K562 (cell line): ENCODE results near the gene LUC7L3. TPM values are rescaled to one million over a fixed set of nuclear protein-coding genes. Genes with fewer than 3 reads are reported as not detected.
A peak's percentile ranks its signal among the peaks of the same experiment; 100 is the strongest.

Source experiments
- ATAC-seq: fragments of 200-7000 bp; cut with Tn5 transposase; 3 replicates; pipeline ENCODE4 v1.9.1; 2020; ENCODE audit warnings: moderate library complexity
- BruUV-seq: library from RNA; stranded (reverse); fragments of 400-500 nt; replicated peaks from 2 replicates; lab custom pipeline; 2021; lab: Mats Ljungman, UMichigan
- CTCF ChIA-PET: fragments of 300-600 bp; formaldehyde crosslinking; extraction: SDS; loops from one replicate; lab custom pipeline; 2021; ENCODE audit warnings: low intra/inter-chr PET ratio; lab: Yijun Ruan, JAX
- POLR2A ChIA-PET: fragments of 300-600, 350-650 bp; sonication (Branson Sonifier 250); formaldehyde crosslinking; extraction: SDS; loops from one replicate; lab custom pipeline; 2021; ENCODE audit warnings: antibody characterized with exemption, inconsistent platforms; lab: Yijun Ruan, JAX
- DNase-seq, 4 experiments: peaks; one replicate each; pipeline versions ENCODE4 v3.0.0 to v3.0.0-alpha.2; 2011 to 2018; ENCODE audit warnings: low spot score in 3 of 4, mixed read lengths in 3 of 4; ENCODE audit errors: extremely low read depth in 1 of 4
- FAIRE-seq: peaks from 2 replicates; lab custom pipeline; 2011; peaks lifted over from hg19 to GRCh38; lab: Jason Lieb, UNC
- H2AFZ ChIP-seq: 2 replicates; pipeline ENCODE4 v1.6.0; 2011; ENCODE audit warnings: low read depth, low read length, control low read depth, inconsistent platforms
- H3K27ac ChIP-seq: fragments of 200-600 bp; 3 replicates; pipeline ENCODE4 v1.8.0; 2011; ENCODE audit warnings: low read depth, mild to moderate bottlenecking, control low read depth, inconsistent platforms, low read length, moderate library complexity, mixed read lengths; ENCODE audit errors: extremely low read depth
- H3K27me3 ChIP-seq, 2 experiments: fragments of 300-600 bp in 1 of 2; 2 replicates in 1 of 2; 3 replicates in 1 of 2; pipeline versions ENCODE4 v1.6.0 to v1.8.0; 2011; ENCODE audit warnings: inconsistent platforms in 2 of 2, low read length in 2 of 2, mild to moderate bottlenecking in 1 of 2, mixed read lengths in 1 of 2, moderate library complexity in 1 of 2; ENCODE audit not compliant: control insufficient read depth in 2 of 2, insufficient read depth in 2 of 2
- H3K36me3 ChIP-seq: fragments of 300-600 bp; 3 replicates; pipeline ENCODE4 v1.8.0; 2011; ENCODE audit warnings: mild to moderate bottlenecking, low read length, inconsistent platforms; ENCODE audit not compliant: control insufficient read depth, insufficient read depth
- H3K4me1 ChIP-seq, 2 experiments: fragments of 200-600 bp in 1 of 2; replicated peaks in 1 of 2; 2 replicates in 1 of 2; 3 replicates in 1 of 2; pipeline versions ENCODE4 v1.5.1 to v1.8.0; 2011; ENCODE audit warnings: inconsistent platforms in 2 of 2, low read length in 2 of 2, mild to moderate bottlenecking in 1 of 2, mixed read lengths in 1 of 2, moderate library complexity in 1 of 2; ENCODE audit not compliant: control insufficient read depth in 2 of 2, insufficient read depth in 2 of 2
- H3K4me2 ChIP-seq: 2 replicates; pipeline ENCODE4 v1.6.1; 2011; ENCODE audit warnings: low read length, control low read depth, inconsistent platforms, mixed read lengths; ENCODE audit not compliant: insufficient read depth
- H3K4me3 ChIP-seq: fragments of 200-600 bp; sonication (generic), shearing (Covaris generic); 2 replicates; pipeline ENCODE4 v1.5.1; 2016; ENCODE audit warnings: control low read depth, inconsistent platforms
- H3K79me2 ChIP-seq: fragments of 200-600 bp; 3 replicates; pipeline ENCODE4 v1.8.0; 2011; ENCODE audit warnings: low read length, inconsistent platforms; ENCODE audit not compliant: control insufficient read depth, insufficient read depth
- H3K9ac ChIP-seq, 2 experiments: 2 replicates each; pipeline versions ENCODE4 v1.6.0 to v1.6.1; 2011; ENCODE audit warnings: low read depth in 2 of 2, low read length in 2 of 2, control low read depth in 1 of 2, inconsistent platforms in 1 of 2, mild to moderate bottlenecking in 1 of 2, mixed read lengths in 1 of 2; ENCODE audit not compliant: insufficient read depth in 1 of 2
- H3K9me1 ChIP-seq: one replicate; pipeline ENCODE4 v1.6.0; 2011; ENCODE audit warnings: inconsistent platforms, mild to moderate bottlenecking, low read length, moderate library complexity; ENCODE audit not compliant: control insufficient read depth, insufficient read depth
- H3K9me3 ChIP-seq: replicated peaks from 2 replicates; pipeline ENCODE4 v1.5.1; 2011; ENCODE audit warnings: low read depth, low read length, inconsistent platforms; ENCODE audit not compliant: control insufficient read depth, insufficient read depth
- H4K20me1 ChIP-seq: replicated peaks from 2 replicates; pipeline ENCODE4 v1.6.1; 2011; ENCODE audit warnings: low read length, inconsistent platforms, mixed read lengths; ENCODE audit not compliant: control insufficient read depth, insufficient read depth
- BCOR ChIP-seq: fragments of 450-650 bp; IDR thresholded peaks from 2 replicates; pipeline ENCODE4 v1.6.1; 2016
- CBX5 ChIP-seq: IDR thresholded peaks from 2 replicates; pipeline ENCODE4 v1.6.1; 2014; ENCODE audit warnings: low read depth, borderline replicate concordance
- E4F1 ChIP-seq: fragments of 250-450 bp; sonication (Bioruptor Pico); IDR thresholded peaks from 2 replicates; pipeline ENCODE4 v1.5.0; 2021; ENCODE audit warnings: mild to moderate bottlenecking, borderline replicate concordance
- ELF4 ChIP-seq: fragments of 450-650 bp; formaldehyde crosslinking; IDR thresholded peaks from 2 replicates; pipeline ENCODE4 v1.4.0; 2022; ENCODE audit warnings: missing genetic modification characterization
- EP300 ChIP-seq: IDR thresholded peaks from 2 replicates; pipeline ENCODE4 v1.6.1; 2012; ENCODE audit warnings: low read length, improper control_type of control experiment
- HNRNPH1 ChIP-seq: fragments of 200-400 bp; formaldehyde crosslinking; optimal IDR thresholded peaks from 2 replicates; pipeline ENCODE3; 2017; ENCODE audit warnings: low read depth, mild to moderate bottlenecking, low read length, moderate library complexity
- KDM1A ChIP-seq, 2 experiments: fragments of 450-650 bp; IDR thresholded peaks; 2 replicates each; pipeline ENCODE4 v1.6.1; 2016; ENCODE audit warnings: mild to moderate bottlenecking in 2 of 2
- MYC ChIP-seq, 2 experiments: fragments of 250-450 bp in 1 of 2; sonication (Bioruptor Pico) in 1 of 2; IDR thresholded peaks; 2 replicates each; pipeline versions ENCODE4 v1.5.1 to v1.6.1; 2012 to 2021; ENCODE audit warnings: low read depth in 2 of 2, borderline replicate concordance in 1 of 2, improper control_type of control experiment in 1 of 2, low read length in 1 of 2, mild to moderate bottlenecking in 1 of 2, moderate library complexity in 1 of 2
- TAF9B ChIP-seq: fragments of 450-650 bp; IDR thresholded peaks from 2 replicates; pipeline ENCODE4 v1.6.1; 2018; ENCODE audit warnings: mild to moderate bottlenecking; ENCODE audit not compliant: partially characterized antibody
- XRCC5 ChIP-seq: fragments of 200-400 bp; formaldehyde crosslinking; IDR thresholded peaks from 2 replicates; pipeline ENCODE4 v1.6.1; 2017; ENCODE audit warnings: low read depth, mild to moderate bottlenecking, low read length
- YY1 ChIP-seq, 3 experiments: IDR thresholded peaks; 2 replicates each; pipeline ENCODE4 v1.6.1; 2011; ENCODE audit warnings: low read length in 2 of 3, mild to moderate bottlenecking in 2 of 3, moderate library complexity in 2 of 3, borderline replicate concordance in 1 of 3, control low read depth in 1 of 3, low read depth in 1 of 3; ENCODE audit not compliant: insufficient read depth in 3 of 3, insufficient replicate concordance in 2 of 3, control insufficient read depth in 1 of 3, insufficient read length in 1 of 3; ENCODE audit errors: extremely low read depth in 1 of 3
- ZFP36 ChIP-seq: fragments of 150-350 bp; IDR thresholded peaks from 2 replicates; pipeline ENCODE4 v1.6.1; 2018; ENCODE audit warnings: low read length, low read depth; ENCODE audit not compliant: partially characterized antibody
- ZNF436 ChIP-seq: fragments of 250-450, 450-650 bp; sonication (Bioruptor Pico); formaldehyde crosslinking; IDR thresholded peaks from 2 replicates; pipeline ENCODE4 v1.7.0; 2020; ENCODE audit warnings: mild to moderate bottlenecking
- WGBS: fragments of 100-300 bp; shearing (Covaris generic); methylation state at CpG from one replicate; pipeline ENCODE4 v1.1.6; 2016; ENCODE audit warnings: low coverage, mixed read lengths; ENCODE audit not compliant: insufficient coverage; ENCODE audit errors: missing lambda C conversion rate; 5-methylcytosine and 5-hydroxymethylcytosine counted together
- in situ Hi-C: fragments of 300-500 bp; cut with MboI; formaldehyde crosslinking; loops from 4 replicates; pipeline ENCODE4 v1.15.0; 2018; ENCODE audit warnings: inconsistent platforms, mixed read lengths
- intact Hi-C: fragments of 100-400 bp; cut with micrococcal nuclease; formaldehyde crosslinking; loops from 2 replicates; pipeline ENCODE4 v1.14.2; 2022
- polyA plus RNA-seq, 8 experiments: library from polyadenylated mRNA; depleted of rRNA in 4 of 8; stranded (reverse) in 5 of 8; unstranded in 3 of 8; fragments of >200 nt; fragmentation: Nextera tagmentation in 2 of 8; fragmentation: Illumina TruSeq in 1 of 8; extraction: Ambion mirVana in 2 of 8; extraction: Trizol in 1 of 8; gene quantifications; 2 replicates each; pipeline versions ENCODE4 v1.2.1 to v1.2.3, GENCODE V29; 2011 to 2014; ENCODE audit warnings: inconsistent platforms in 1 of 8, missing spikeins in 1 of 8
- total RNA-seq, 7 experiments: library from RNA; depleted of rRNA in 6 of 7; stranded (reverse); fragments of >200 nt in 6 of 7; fragmentation: Illumina TruSeq in 2 of 7; extraction: Trizol in 2 of 7; gene quantifications; 2 replicates each; pipeline versions ENCODE4 v1.2.1 to v1.2.3, GENCODE V29; 2011 to 2021; ENCODE audit warnings: low replicate concordance in 1 of 7

LUC7L3 gene
- total and polyA plus RNA-seq, 9 of the 15 experiments (the other 6 are each of a cell fraction or from before 2014, with no cell fraction given): 80.8 to 284 (median 127) TPM

- TF ChIP-seq ELF4 (CRISPR knock-in tag) (no peak), E4F1 (CRISPR knock-in tag) (no peak), CBX5 (no peak), EP300 (no peak), TAF9B (no peak)
- TF ChIP-seq, all 486 proteins: peak for 42
Observed at GRCh38 chr17:50681263-50682200, 37.9 kb upstream of the LUC7L3 start (continued).

DNA sequence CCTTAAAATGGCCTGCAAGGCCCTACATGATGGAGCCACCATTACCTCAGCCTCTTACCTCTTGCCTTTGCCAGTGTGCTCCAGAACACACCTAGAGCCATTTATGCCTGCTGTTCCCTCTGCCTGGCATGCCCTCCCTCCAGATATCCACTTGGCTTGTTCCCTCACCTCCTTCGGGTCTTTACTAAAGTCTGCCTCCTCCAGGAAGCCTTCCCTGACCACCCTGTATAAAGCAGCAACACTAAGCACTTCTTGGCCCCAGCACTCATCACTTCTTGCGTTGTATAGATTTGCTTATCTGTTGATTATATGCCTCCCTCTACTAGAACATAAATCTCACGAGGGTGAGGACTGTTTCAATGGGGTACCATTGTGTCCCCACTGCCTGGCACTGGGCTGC lies 37.0 kb upstream of the LUC7L3 start:
- Histone ChIP-seq H3K4me2 (no peak overlapping the region), H3K79me2 (no peaks in the 10 kb centered on the region), H3K36me3 (no peaks in the 10 kb centered on the region), H3K9me3 (no peaks in the 10 kb centered on the region), H3K27ac (no peak overlapping the region), H2AFZ (no peak overlapping the region), H3K9ac (no peak overlapping the region), H3K27me3 (peaks cover 5 to 27% of the 10 kb centered on the region in 2 experiments; a peak in 4 of 5 replicates), H3K9me1 (no peaks in the 10 kb centered on the region), H3K4me1 (peaks cover 4 to 14% of the 10 kb centered on the region in 2 experiments; a peak in 3 of 5 replicates), H4K20me1 (no peaks in the 10 kb centered on the region), H3K4me3 (no peak overlapping the region)
- WGBS: 5% methylated on average over 3 of the region's 3 CpGs
- no TSS peak for BruUV-seq
- in situ Hi-C loops: no loop called here
- ChIA-PET CTCF (interaction anchor here (1.0 kb wide), 1 partner anchor 58 kb away, joined by 3 read pairs; no protein-coding TSS in a partner anchor), POLR2A (no interaction called here)
- no peak for ATAC-seq
- no peak for DNase-seq
- intact Hi-C loops: loop anchor here (5.0 kb wide), 1 partner anchor 200 kb away; no protein-coding TSS in a partner anchor
- FAIRE-seq: no peak
- TF ChIP-seq KDM1A (IDR thresholded peaks at IDR 0.05): peak; percentile 17 to 45; a peak in 1 of 4 replicates
- TF ChIP-seq XRCC5: no peak
- peak; percentile 58; the same call in 1 of the 2 replicates for TF ChIP-seq ZNF436 (CRISPR knock-in tag)
- peak; percentile 97 for TF ChIP-seq ZFP36
- peak in 1 of 3 experiments; percentile 14 for TF ChIP-seq YY1 (IDR thresholded peaks at IDR 0.05; ENCODE audit: borderline replicate concordance in 1 of 3, control insufficient read depth in 1 of 3, extremely low read depth in 1 of 3, insufficient read depth in 3 of 3, insufficient read length in 1 of 3, insufficient replicate concordance in 2 of 3, low read depth in 1 of 3, low read length in 2 of 3)
- peak; percentile 79 for TF ChIP-seq BCOR
- no peak for TF ChIP-seq MYC (IDR thresholded peaks at IDR 0.05; ENCODE audit: low read depth, low read length)
- TF ChIP-seq MYC (CRISPR knock-in tag; IDR thresholded peaks at IDR 0.05; ENCODE audit: borderline replicate concordance, low read depth): no peak
- no peak for TF ChIP-seq HNRNPH1
- no peak for TF ChIP-seq TAF9B
